DMS79 (cell line): ENCODE measurements around the gene FGD1.

ENCODE experiments used
- DNase-seq: peaks from one replicate; lab custom pipeline; 2025; lab: John Stamatoyannopoulos, UW

The FGD1 gene

GRCh38 chrX:54397113-54397512, 98.9 kb downstream of the FGD1 start:
- DNase-seq, result no peak
